Adrenal gland (tissue), 12 donors: ENCODE measurements around the gene GPR146. TPM values are rescaled to one million over a fixed set of nuclear protein-coding genes. Genes with fewer than 3 reads are reported as not detected.

Experiments
- DNase-seq, 7 donors: peaks; one replicate each; pipeline ENCODE4 v3.0.0-alpha.2; 2019 to 2020
- H3K27ac ChIP-seq, 5 donors: fragments of 200-600 bp; sonication (generic) in 4 of 5; 1 replicate in 3 of 5; 2 replicates in 2 of 5; pipeline versions ENCODE4 v1.5.1 to v1.8.0; 2016 to 2020; ENCODE audit warnings: mild to moderate bottlenecking in 1 of 5
- H3K27me3 ChIP-seq: fragments of 200-600 bp; 2 replicates; pipeline ENCODE4 v1.8.0; 2021
- H3K36me3 ChIP-seq, 2 donors: fragments of 200-600 bp; replicated peaks in 1 of 2; 1 replicate in 1 of 2; 2 replicates in 1 of 2; pipeline versions ENCODE4 v1.5.1 to v1.8.0; 2018 to 2022
- H3K4me1 ChIP-seq, 2 donors: fragments of 200-600 bp; replicated peaks in 1 of 2; 1 replicate in 1 of 2; 2 replicates in 1 of 2; pipeline versions ENCODE4 v1.5.1 to v1.8.0; 2018 to 2021
- H3K4me3 ChIP-seq, 4 donors: fragments of 200-600 bp; sonication (generic) in 3 of 4; one replicate each; pipeline ENCODE4 v1.5.1; 2016 to 2018
- H3K9me3 ChIP-seq, 3 donors: fragments of 200-600 bp; sonication (generic) in 1 of 3; replicated peaks in 1 of 3; 1 replicate in 2 of 3; 2 replicates in 1 of 3; pipeline versions ENCODE4 v1.5.1 to v1.8.0; 2016 to 2021
- CTCF ChIP-seq, 6 experiments: fragments of 450-650 bp in 4 of 6; fragments of 200-600 bp in 2 of 6; sonication (generic) in 1 of 6; IDR thresholded peaks; 1 replicate in 5 of 6; 2 replicates in 1 of 6; pipeline versions ENCODE4 v1.5.1 to v1.8.0; 2016 to 2021; ENCODE audit warnings: antibody characterized with exemption in 6 of 6, mild to moderate bottlenecking in 2 of 6, moderate library complexity in 1 of 6
- POLR2A ChIP-seq, 2 donors: fragments of 450-650 bp; IDR thresholded peaks; one replicate each; pipeline ENCODE4 v1.6.1; 2017; ENCODE audit warnings: antibody characterized with exemption in 2 of 2, mild to moderate bottlenecking in 2 of 2, moderate library complexity in 1 of 2
- WGBS, 4 donors: extraction: QIAGEN DNeasy Blood & Tissue Kit in 2 of 4; methylation state at CpG; one replicate each; pipeline versions ENCODE4 v1.1.5 to v1.1.7; 2013 to 2017; 5-methylcytosine and 5-hydroxymethylcytosine counted together
- intact Hi-C, 2 donors: fragments of 100-400 bp; cut with DNase I; formaldehyde crosslinking; loops; one replicate each; pipeline versions ENCODE4 v1.14.1 to v1.15.0; 2022 to 2023
- polyA plus RNA-seq, 3 donors: library from polyadenylated mRNA; stranded (reverse); fragments of 200-250 nt in 2 of 3; fragments of 350-450 nt in 1 of 3; fragmentation: Illumina TruSeq in 1 of 3; extraction: RNeasy Lipid Tissue Mini Kit (QIAGEN cat#74804) in 1 of 3; gene quantifications; one replicate each; pipeline ENCODE4 v1.2.3, GENCODE V29; 2013 to 2014
- total RNA-seq, 9 donors: library from RNA; depleted of rRNA in 4 of 9; stranded (reverse); fragments of >200 nt in 4 of 9; fragments of 120-200 nt in 1 of 9; fragmentation: NEBNext Ultra II Directional in 1 of 9; extraction: Animal tissue kit (Norgen Biotek cat#: 25700) in 1 of 9; gene quantifications; one replicate each; pipeline versions ENCODE4 v1.1.0 to v1.2.4, GENCODE V29; 2013 to 2023
- donor health status: healthy with polysubstance abuse.
- donor health status: Bipolar disorder and iron deficiency.
- donor health status: DM: yes; HTN: yes; CAD: no.
- donor health status: DM: no; HTN: no; CAD: no.
- donor health status: DM: no; HTN: no; CAD: no.
- donor health status: DM: yes; HTN: yes; CAD: no.

GPR146 gene
- total and polyA plus RNA-seq, 12 donors, result 0.90 to 17.3 (median 8.7) TPM

- H3K4me1 ChIP-seq, result peaks cover 7 to 49% of the 10 kb centered on the region in 2 donors
- no peak overlapping the region for H3K4me3 ChIP-seq
- no peaks in the 10 kb centered on the region for H3K27me3 ChIP-seq
- no peak for TF ChIP-seq POLR2A (IDR thresholded peaks at IDR 0.05)
- no peak for TF ChIP-seq CTCF (IDR thresholded peaks at IDR 0.05)
- WGBS, 4 donors, result 64 to 73% (median 72%) methylated on average over 13 to 23 of the region's 23 CpGs
- peak overlapping the region in 2 of 5 donors; percentile 21 to 46 for H3K27ac ChIP-seq
- DNase-seq, result no peak
- H3K36me3 ChIP-seq, result no peaks in the 10 kb centered on the region
- intact Hi-C loops, result no loop called here
- H3K9me3 ChIP-seq, result no peaks in the 10 kb centered on the region
These were observed 4.8 kb downstream of the GPR146 start for GRCh38 chr7:1049006-1049741.

- TF ChIP-seq POLR2A (IDR thresholded peaks at IDR 0.05) (no peak), CTCF (IDR thresholded peaks at IDR 0.05) (no peak)
- Histone ChIP-seq H3K4me3 (no peak overlapping the region), H3K9me3 (no peaks in the 10 kb centered on the region), H3K36me3 (no peaks in the 10 kb centered on the region), H3K27me3 (no peaks in the 10 kb centered on the region), H3K27ac (peak overlapping the region in 2 of 5 donors; percentile 14 to 46), H3K4me1 (peaks cover 7 to 54% of the 10 kb centered on the region in 2 donors)
- DNase-seq, result no peak
- intact Hi-C loops, result no loop called here
- 84 to 90% (median 90%) methylated on average over 2 to 8 of the region's 8 CpGs; no CpG with 5 or more reads in 1 of the 4 donors for WGBS, 4 donors
These were observed 5.5 kb downstream of the GPR146 start for GRCh38 chr7:1049801-1050200.

- TF ChIP-seq CTCF (IDR thresholded peaks at IDR 0.05), result no peak
- TF ChIP-seq POLR2A (IDR thresholded peaks at IDR 0.05), result no peak
- Histone ChIP-seq H3K36me3 (no peaks in the 10 kb centered on the region), H3K4me1 (peaks cover 1 to 54% of the 10 kb centered on the region in 2 donors), H3K9me3 (no peaks in the 10 kb centered on the region), H3K27me3 (no peaks in the 10 kb centered on the region), H3K27ac (no peak overlapping the region), H3K4me3 (no peak overlapping the region)
- intact Hi-C loops, result no loop called here
- WGBS, 4 donors, result 90 to 98% (median 93%) methylated on average over 19 to 30 of the region's 30 CpGs
- no peak for DNase-seq
These were observed 6.0 kb downstream of the GPR146 start for GRCh38 chr7:1050254-1050906.

GRCh38 chr7:1050956-1051690, 6.8 kb downstream of the GPR146 start:
- Histone ChIP-seq H3K4me3 (no peak overlapping the region), H3K27me3 (no peaks in the 10 kb centered on the region), H3K36me3 (no peaks in the 10 kb centered on the region), H3K9me3 (no peaks in the 10 kb centered on the region), H3K4me1 (peaks cover 0 to 56% of the 10 kb centered on the region in 2 donors), H3K27ac (peak overlapping the region in 1 of 5 donors; percentile 88)
- intact Hi-C loops, result no loop called here
- 52 to 86% (median 80%) methylated on average over 6 to 22 of the region's 22 CpGs for WGBS, 4 donors
- no peak for TF ChIP-seq POLR2A (IDR thresholded peaks at IDR 0.05)
- no peak for TF ChIP-seq CTCF (IDR thresholded peaks at IDR 0.05)
- DNase-seq, result peak in 1 of 7 donors; percentile 48
